ENCODE data around the gene CCDC177.

The CCDC177 gene

DNA sequence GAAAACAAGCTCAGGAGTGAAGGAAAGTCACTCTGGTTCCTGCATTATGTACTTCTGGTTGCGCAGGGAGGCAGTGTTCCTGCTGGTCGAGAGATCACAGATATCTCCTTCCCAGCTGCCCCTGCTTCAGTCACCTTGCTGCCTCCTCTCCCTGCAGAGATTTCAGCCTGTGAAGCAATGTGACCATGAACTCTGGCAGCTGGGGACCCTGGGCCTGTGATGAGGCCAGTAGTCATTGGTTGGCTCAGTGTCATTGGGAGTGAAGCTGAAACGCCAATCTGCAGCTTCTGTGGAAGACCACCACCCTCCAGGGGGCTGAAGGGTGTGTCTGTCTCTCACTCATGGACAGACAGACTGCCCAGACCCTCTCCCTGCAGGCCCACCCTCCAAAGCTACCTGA lies 45.1 kb downstream of the CCDC177 start:
- no peak for TF ChIP-seq POLR2AphosphoS5 (IDR thresholded peaks at IDR 0.05; ENCODE audit: low read depth)
- TF ChIP-seq, protein P1, sequence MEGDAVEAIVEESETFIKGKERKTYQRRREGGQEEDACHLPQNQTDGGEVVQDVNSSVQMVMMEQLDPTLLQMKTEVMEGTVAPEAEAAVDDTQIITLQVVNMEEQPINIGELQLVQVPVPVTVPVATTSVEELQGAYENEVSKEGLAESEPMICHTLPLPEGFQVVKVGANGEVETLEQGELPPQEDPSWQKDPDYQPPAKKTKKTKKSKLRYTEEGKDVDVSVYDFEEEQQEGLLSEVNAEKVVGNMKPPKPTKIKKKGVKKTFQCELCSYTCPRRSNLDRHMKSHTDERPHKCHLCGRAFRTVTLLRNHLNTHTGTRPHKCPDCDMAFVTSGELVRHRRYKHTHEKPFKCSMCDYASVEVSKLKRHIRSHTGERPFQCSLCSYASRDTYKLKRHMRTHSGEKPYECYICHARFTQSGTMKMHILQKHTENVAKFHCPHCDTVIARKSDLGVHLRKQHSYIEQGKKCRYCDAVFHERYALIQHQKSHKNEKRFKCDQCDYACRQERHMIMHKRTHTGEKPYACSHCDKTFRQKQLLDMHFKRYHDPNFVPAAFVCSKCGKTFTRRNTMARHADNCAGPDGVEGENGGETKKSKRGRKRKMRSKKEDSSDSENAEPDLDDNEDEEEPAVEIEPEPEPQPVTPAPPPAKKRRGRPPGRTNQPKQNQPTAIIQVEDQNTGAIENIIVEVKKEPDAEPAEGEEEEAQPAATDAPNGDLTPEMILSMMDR (IDR thresholded peaks at IDR 0.05; ENCODE audit: insufficient read depth, low read length): no peak
- TF ChIP-seq GABPA (IDR thresholded peaks at IDR 0.05; ENCODE audit: low read depth): no peak
- TF ChIP-seq, protein P2, sequence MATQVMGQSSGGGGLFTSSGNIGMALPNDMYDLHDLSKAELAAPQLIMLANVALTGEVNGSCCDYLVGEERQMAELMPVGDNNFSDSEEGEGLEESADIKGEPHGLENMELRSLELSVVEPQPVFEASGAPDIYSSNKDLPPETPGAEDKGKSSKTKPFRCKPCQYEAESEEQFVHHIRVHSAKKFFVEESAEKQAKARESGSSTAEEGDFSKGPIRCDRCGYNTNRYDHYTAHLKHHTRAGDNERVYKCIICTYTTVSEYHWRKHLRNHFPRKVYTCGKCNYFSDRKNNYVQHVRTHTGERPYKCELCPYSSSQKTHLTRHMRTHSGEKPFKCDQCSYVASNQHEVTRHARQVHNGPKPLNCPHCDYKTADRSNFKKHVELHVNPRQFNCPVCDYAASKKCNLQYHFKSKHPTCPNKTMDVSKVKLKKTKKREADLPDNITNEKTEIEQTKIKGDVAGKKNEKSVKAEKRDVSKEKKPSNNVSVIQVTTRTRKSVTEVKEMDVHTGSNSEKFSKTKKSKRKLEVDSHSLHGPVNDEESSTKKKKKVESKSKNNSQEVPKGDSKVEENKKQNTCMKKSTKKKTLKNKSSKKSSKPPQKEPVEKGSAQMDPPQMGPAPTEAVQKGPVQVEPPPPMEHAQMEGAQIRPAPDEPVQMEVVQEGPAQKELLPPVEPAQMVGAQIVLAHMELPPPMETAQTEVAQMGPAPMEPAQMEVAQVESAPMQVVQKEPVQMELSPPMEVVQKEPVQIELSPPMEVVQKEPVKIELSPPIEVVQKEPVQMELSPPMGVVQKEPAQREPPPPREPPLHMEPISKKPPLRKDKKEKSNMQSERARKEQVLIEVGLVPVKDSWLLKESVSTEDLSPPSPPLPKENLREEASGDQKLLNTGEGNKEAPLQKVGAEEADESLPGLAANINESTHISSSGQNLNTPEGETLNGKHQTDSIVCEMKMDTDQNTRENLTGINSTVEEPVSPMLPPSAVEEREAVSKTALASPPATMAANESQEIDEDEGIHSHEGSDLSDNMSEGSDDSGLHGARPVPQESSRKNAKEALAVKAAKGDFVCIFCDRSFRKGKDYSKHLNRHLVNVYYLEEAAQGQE (IDR thresholded peaks at IDR 0.05; ENCODE audit: insufficient replicate concordance, low read depth): no peak
- TF ChIP-seq SPI1 (IDR thresholded peaks at IDR 0.05; ENCODE audit: borderline replicate concordance, low read depth): no peak
- H3K4me3 ChIP-seq (replicated peaks; ENCODE audit: insufficient read depth, low read length): no peak overlapping the region
- no peak for DNase-seq (ENCODE audit: low read depth in 1 of 2, low spot score in 1 of 2)
- H3K27me3 ChIP-seq (ENCODE audit: insufficient read depth, poor library complexity, severe bottlenecking): no peaks in the 10 kb centered on the region
- H3K27ac ChIP-seq (replicated peaks): no peak overlapping the region

DNA sequence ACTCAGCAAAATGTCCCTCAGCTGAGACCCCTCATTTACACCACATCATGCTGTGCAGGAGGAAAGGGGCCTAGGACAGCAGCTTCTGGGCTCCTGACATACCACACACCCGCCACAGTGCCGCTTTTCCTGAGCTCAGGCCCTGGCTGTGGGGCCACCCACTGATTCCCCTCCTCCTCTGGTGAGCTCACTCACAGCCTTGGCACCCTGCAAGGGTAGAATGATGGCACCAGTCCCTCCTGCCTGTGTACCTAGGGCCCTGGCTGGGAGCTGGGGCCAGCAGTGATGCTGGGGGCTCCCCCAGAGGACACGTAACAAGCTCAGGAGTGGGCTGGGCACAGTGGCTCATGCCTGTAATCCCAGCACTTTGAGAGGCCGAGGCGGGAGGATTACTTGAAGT lies 45.7 kb downstream of the CCDC177 start:
- Histone ChIP-seq H3K27ac (replicated peaks) (no peak overlapping the region), H3K27me3 (ENCODE audit: insufficient read depth, poor library complexity, severe bottlenecking) (no peaks in the 10 kb centered on the region), H3K4me3 (replicated peaks; ENCODE audit: insufficient read depth, low read length) (no peak overlapping the region)
- DNase-seq (ENCODE audit: low read depth in 1 of 2, low spot score in 1 of 2): no peak
- TF ChIP-seq POLR2AphosphoS5 (IDR thresholded peaks at IDR 0.05; ENCODE audit: low read depth) (no peak), GABPA (IDR thresholded peaks at IDR 0.05; ENCODE audit: low read depth) (no peak)
- TF ChIP-seq, protein P1 (IDR thresholded peaks at IDR 0.05; ENCODE audit: insufficient read depth, low read length): no peak
- TF ChIP-seq, protein P2 (IDR thresholded peaks at IDR 0.05; ENCODE audit: insufficient replicate concordance, low read depth): no peak

DNA sequence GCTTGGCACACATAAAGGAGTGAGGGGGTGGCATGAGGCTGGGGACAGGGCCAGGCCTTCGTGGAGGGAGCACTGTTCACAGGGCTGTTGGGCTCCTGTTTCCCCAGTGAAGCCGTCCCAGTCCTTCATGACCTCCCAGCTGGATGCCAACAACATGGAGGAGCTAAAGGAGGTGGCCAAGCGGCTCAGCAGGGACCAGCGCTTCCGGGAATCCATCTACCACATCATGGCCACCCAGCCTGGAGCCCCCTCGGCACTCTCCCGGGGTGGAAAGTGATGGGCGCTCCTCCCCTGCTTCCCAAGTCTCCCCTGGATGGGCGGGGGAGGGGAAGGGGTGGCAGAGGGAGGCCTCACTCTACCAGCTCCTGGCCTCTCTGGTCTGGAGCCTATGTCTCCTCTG lies 46.5 kb downstream of the CCDC177 start:
- no peak for DNase-seq (ENCODE audit: low read depth in 1 of 2, low spot score in 1 of 2)
- Histone ChIP-seq H3K4me3 (replicated peaks; ENCODE audit: insufficient read depth, low read length) (no peak overlapping the region), H3K27me3 (ENCODE audit: insufficient read depth, poor library complexity, severe bottlenecking) (no peaks in the 10 kb centered on the region), H3K27ac (replicated peaks) (no peak overlapping the region)
- TF ChIP-seq, protein P1 (IDR thresholded peaks at IDR 0.05; ENCODE audit: insufficient read depth, low read length): no peak
- TF ChIP-seq POLR2AphosphoS5 (IDR thresholded peaks at IDR 0.05; ENCODE audit: low read depth): no peak
- no peak for TF ChIP-seq SPI1 (IDR thresholded peaks at IDR 0.05; ENCODE audit: borderline replicate concordance, low read depth)
- no peak for TF ChIP-seq GABPA (IDR thresholded peaks at IDR 0.05; ENCODE audit: low read depth)
- TF ChIP-seq, protein P2 (IDR thresholded peaks at IDR 0.05; ENCODE audit: insufficient replicate concordance, low read depth): no peak

All from HL-60 (cell line).